Activated naive CD8-positive, alpha-beta T cell (primary cell): Measurements from ENCODE around the gene CEMIP.
"Not testable (repeated sequence)": the region's sequence is repeated elsewhere in the genome, so short reads cannot be mapped to it uniquely, and the experiment has no call there.

Source experiments
- H3K27ac Mint-ChIP-seq: one replicate; pipeline ENCODE4 v1.8.0; 2021; ENCODE audit warnings: mixed read lengths
- H3K27me3 Mint-ChIP-seq: one replicate; pipeline ENCODE4 v1.8.0; 2021; ENCODE audit warnings: mixed read lengths
- H3K36me3 Mint-ChIP-seq: one replicate; pipeline ENCODE4 v1.8.0; 2021; ENCODE audit warnings: mixed read lengths
- H3K4me1 Mint-ChIP-seq: one replicate; pipeline ENCODE4 v1.8.0; 2021; ENCODE audit warnings: low read depth, mixed read lengths
- H3K4me3 Mint-ChIP-seq: one replicate; pipeline ENCODE4 v1.8.0; 2021; ENCODE audit warnings: mild to moderate bottlenecking, mixed read lengths
- H3K9me3 Mint-ChIP-seq: one replicate; pipeline ENCODE4 v1.8.0; 2021; ENCODE audit warnings: low read depth, mixed read lengths

CEMIP gene

DNA sequence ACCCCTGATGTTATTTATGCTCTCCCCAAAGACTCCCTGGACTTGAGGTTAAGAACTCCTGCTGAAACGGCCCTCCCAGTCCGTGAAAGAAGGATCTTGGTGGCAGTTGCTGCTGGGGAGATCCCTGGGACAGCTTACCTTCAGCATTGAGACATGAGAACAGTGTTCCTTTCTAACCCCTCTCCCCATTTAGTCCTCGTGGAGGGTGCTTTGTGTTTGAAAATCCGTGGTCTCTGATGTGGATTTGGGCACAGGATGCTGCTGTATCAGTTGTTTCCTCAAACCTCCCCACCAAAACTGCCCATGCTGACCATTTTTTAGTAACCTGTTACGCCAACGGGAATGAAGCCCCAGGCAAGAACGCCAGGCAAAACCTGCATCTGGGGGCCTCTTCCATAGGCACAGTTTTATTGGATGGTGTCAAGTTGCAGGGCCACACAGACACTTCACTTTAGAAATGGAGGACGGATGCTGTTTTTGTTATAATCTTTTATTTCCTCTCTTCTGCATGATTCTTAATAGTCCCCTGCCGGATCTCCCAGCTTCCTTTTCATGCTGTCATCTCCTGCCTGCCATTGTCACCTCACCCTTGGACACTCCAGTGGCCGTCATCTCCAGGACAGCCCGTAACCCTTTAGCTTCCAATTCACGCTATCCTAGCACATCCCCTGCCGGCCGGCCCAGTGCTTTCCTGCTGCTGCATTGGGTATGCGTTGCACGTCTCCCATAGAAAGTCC lies 31.7 kb upstream of the CEMIP start:
- H3K4me3 Mint-ChIP-seq, result no peak overlapping the region
- peaks cover 10% of the 10 kb centered on the region for H3K36me3 Mint-ChIP-seq
- no peaks in the 10 kb centered on the region for H3K9me3 Mint-ChIP-seq
- H3K4me1 Mint-ChIP-seq, result no peaks in the 10 kb centered on the region
- no peak overlapping the region for H3K27ac Mint-ChIP-seq
- H3K27me3 Mint-ChIP-seq, result no peaks in the 10 kb centered on the region

DNA sequence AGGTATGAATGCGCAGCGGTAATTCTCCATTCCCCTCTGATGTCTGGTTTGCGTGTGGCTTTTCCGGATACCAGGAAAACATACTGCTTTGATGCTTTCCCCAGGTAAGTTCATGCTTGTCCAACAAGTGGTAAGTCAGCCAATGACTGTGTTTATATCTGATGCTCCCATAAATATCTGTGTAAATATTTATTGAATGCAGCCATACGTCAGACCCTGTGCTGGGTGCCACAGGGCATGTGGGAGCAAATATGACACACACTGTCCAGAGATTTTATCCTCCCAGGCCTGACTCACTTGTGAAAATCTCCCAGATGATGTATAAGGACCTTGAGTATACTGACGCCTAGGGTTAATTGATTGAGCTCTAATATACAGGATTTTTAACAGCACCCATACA lies 29.6 kb upstream of the CEMIP start:
- Mint-ChIP-seq H3K36me3 (peaks cover 12% of the 10 kb centered on the region), H3K4me3 (no peak overlapping the region), H3K27me3 (no peaks in the 10 kb centered on the region), H3K27ac (no peak overlapping the region), H3K9me3 (no peaks in the 10 kb centered on the region), H3K4me1 (no peaks in the 10 kb centered on the region)

DNA sequence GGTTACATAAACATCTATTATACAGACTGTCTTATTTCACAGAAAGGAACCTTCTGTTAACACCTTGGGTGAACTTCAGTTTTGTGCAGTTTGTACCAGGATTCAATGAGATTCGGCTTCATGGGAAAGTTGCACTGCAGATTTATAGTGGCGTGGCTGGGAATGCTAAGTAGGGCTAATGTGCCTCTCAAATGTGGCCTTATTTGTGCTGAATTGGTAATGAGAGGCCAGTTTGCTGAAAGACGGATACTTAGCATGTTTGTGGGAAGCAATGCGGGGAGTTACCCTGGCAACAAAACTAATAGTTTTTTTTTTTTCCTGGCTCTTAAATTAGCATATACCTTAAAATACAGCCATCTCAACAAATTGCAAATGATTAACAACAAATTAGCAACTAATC lies 28.6 kb upstream of the CEMIP start:
- Mint-ChIP-seq H3K27ac (no peak overlapping the region), H3K4me1 (no peaks in the 10 kb centered on the region), H3K4me3 (no peak overlapping the region), H3K27me3 (no peaks in the 10 kb centered on the region), H3K9me3 (no peaks in the 10 kb centered on the region), H3K36me3 (peaks cover 12% of the 10 kb centered on the region)

DNA sequence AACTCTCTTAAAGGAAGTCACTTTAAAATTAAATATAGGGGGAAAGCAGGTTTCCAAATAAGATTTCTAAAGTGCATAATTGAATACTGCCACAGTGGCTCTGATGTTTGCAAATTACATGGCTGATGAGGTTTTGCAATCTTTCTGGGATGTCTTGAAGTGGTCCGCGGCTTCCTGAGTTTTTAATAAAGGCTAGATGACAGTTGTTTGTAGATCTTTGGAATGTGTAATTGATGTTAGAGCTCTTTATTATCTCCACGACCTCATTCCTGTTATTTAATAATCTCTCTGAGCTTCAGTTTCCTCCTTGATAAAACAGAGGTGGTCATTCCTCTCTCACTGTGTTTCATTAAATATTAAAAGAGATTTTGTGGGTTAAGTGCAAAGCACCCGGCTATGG lies 27.0 kb upstream of the CEMIP start:
- no peak overlapping the region for H3K27ac Mint-ChIP-seq

DNA sequence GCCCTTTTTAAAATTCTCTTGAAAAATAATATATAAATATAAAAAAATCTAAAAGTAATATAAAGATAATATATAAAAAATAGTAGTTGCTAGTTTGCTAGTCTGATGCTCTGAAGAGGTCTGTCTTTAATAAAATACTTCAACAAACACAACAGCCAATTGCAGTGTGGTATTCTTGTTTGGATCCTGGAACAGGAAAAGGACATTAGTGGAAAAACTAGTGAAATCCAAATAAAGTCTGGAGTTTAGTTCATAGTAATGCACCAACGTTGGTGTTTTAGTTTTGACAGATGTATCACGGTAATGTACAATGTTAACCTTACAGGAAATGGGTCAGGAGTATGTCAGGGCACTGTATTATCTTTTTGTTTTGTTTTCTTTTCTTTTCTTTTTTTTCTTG lies 26.0 kb upstream of the CEMIP start:
- Mint-ChIP-seq H3K4me3 (no peak overlapping the region), H3K27me3 (no peaks in the 10 kb centered on the region), H3K4me1 (no peaks in the 10 kb centered on the region), H3K27ac (no peak overlapping the region), H3K36me3 (peaks cover 12% of the 10 kb centered on the region), H3K9me3 (no peaks in the 10 kb centered on the region)

More for the DNA sequence above, 27.0 kb upstream of the CEMIP start:
- Mint-ChIP-seq H3K4me1 (no peaks in the 10 kb centered on the region), H3K27me3 (no peaks in the 10 kb centered on the region), H3K4me3 (no peak overlapping the region), H3K36me3 (peaks cover 12% of the 10 kb centered on the region), H3K9me3 (no peaks in the 10 kb centered on the region)

DNA sequence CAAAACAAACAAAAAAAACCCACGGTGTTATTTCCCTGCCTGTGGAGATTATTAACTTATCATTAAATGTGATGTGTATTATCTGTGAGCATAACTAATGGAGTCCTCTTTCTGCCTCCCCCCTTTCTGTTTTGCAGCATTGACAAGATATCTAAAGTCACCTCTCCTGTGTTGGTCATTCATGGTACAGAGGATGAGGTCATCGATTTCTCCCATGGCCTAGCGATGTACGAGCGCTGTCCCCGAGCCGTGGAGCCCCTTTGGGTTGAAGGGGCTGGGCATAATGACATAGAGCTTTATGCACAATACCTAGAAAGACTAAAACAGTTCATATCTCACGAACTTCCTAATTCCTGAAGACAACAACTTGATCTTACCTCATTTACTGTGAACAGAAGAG lies 25.2 kb upstream of the CEMIP start:
- H3K36me3 Mint-ChIP-seq, result peaks cover 12% of the 10 kb centered on the region
- no peaks in the 10 kb centered on the region for H3K27me3 Mint-ChIP-seq
- H3K4me1 Mint-ChIP-seq, result no peaks in the 10 kb centered on the region
- no peak overlapping the region for H3K27ac Mint-ChIP-seq
- no peaks in the 10 kb centered on the region for H3K9me3 Mint-ChIP-seq
- H3K4me3 Mint-ChIP-seq, result no peak overlapping the region

DNA sequence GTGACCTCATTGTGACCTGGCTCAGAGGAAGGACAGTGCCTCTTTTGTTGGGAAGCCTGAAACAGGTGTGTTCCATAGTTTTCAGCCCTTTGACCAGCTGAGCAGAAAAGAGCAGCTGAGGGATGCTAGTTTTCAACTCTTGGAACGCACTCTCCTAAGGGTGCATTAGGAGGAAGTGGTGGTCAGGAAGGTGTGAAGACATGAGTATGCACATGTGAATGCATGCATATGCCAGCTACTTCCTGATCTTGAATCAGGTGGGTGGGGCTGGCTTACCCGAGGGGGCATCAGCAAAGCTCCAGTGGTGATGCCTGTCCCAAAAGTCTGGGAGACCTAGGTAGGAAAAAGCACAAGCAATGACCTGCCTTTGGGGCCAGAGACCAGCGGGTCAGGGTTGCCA lies 23.3 kb upstream of the CEMIP start:
- Mint-ChIP-seq H3K36me3 (peaks cover 4% of the 10 kb centered on the region), H3K27me3 (no peaks in the 10 kb centered on the region), H3K9me3 (no peaks in the 10 kb centered on the region), H3K4me3 (no peak overlapping the region), H3K27ac (no peak overlapping the region), H3K4me1 (no peaks in the 10 kb centered on the region)

DNA sequence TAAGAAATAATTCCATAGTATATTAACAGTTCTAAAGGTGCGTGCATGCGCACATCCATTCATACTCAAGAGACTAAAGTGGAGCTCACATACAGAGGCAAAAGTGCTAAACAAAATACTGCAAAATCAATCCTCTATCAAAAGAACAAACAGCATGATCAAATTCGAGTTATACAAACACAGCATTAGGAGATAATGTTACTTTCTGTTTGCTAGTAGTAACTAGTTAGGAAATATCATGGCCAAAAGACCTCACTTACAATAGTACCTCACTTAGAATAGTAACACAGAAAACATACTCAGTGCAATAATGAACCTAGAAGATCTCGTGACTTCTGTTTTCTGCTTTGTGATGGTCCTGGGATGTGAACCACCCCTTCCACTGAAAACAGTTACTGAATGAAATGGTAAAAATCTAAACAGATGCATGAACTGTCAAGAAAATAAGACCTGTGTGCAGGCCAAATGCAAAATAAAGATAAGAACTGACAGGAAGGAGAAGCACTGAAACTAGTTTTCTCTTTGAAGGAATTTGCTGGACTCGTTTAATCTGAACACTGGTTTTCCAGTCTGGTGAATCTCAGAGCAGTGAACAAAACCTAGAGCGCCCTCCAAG lies 20.9 kb upstream of the CEMIP start:
- H3K4me1 Mint-ChIP-seq, result no peaks in the 10 kb centered on the region
- H3K36me3 Mint-ChIP-seq, result peaks cover 4% of the 10 kb centered on the region

DNA sequence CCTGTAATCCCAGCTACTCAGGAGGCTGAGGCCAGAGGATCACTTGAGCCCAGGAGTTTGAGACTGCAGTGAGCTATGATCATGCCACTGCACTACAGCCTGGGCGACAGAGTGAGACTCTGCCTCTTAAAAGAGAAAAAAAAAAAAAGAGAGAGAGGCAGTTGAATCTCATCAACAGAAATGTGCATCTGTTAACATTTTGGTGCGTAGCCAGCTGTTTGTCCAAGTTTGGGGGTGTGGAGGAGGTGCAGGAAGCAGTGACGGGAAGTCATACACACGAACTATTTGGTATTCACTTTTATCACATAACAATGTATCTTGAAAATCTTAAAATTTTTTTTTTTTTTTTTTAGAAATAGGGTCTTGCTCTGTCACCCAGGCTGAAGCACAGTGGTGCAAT lies 18.2 kb upstream of the CEMIP start:
- Mint-ChIP-seq H3K27me3 (no peaks in the 10 kb centered on the region), H3K4me1 (no peaks in the 10 kb centered on the region), H3K36me3 (no peaks in the 10 kb centered on the region), H3K27ac (no peak overlapping the region), H3K9me3 (no peaks in the 10 kb centered on the region), H3K4me3 (no peak overlapping the region)

More for the DNA sequence above, 20.9 kb upstream of the CEMIP start:
- Mint-ChIP-seq H3K27me3 (no peaks in the 10 kb centered on the region), H3K9me3 (no peaks in the 10 kb centered on the region), H3K4me3 (no peak overlapping the region), H3K27ac (no peak overlapping the region)

DNA sequence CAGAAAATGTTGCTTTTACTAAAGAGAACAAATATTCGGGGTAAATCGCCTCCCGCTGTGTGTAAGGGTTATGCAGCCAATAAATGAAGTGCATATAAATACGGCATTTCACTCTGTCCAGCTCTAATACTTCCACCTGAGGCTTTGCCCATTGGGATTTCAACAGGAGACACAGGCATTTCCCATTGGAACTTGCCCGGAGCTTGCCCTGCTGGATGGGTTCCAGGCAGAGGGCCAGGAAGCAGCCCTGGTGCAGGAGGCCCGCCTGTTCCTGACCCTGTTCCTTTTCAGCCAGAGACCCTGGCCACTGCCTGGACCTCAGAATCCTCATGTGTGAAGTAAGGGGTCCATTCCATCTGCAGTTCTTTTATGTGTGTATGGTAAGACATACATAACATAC lies 17.4 kb upstream of the CEMIP start:
- no peaks in the 10 kb centered on the region for H3K27me3 Mint-ChIP-seq
- no peaks in the 10 kb centered on the region for H3K9me3 Mint-ChIP-seq
- H3K36me3 Mint-ChIP-seq, result no peaks in the 10 kb centered on the region
- no peak overlapping the region for H3K27ac Mint-ChIP-seq
- H3K4me3 Mint-ChIP-seq, result no peak overlapping the region
- H3K4me1 Mint-ChIP-seq, result no peaks in the 10 kb centered on the region

DNA sequence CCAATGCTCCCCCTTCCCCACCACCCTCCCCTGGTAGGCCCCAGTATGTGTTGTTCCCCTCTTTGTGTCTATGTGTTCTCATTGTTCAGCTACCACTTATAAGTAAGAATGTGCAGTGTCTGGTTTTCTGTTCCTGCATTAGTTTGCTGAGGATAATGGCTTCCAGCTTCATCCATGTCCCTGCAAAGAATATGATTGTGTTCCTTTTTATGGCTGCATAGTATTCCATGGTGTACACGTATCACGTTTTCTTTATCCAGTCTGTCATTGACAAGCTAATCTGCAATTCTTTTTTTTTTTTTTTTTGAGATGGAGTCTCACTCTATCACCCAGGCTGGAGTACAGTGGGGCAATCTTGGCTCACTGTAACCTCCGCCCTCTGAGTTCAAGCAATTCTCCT lies 15.9 kb upstream of the CEMIP start:
- not testable (repeated sequence) for H3K9me3 Mint-ChIP-seq, H3K36me3 Mint-ChIP-seq, H3K4me3 Mint-ChIP-seq, H3K27ac Mint-ChIP-seq, H3K27me3 Mint-ChIP-seq, H3K4me1 Mint-ChIP-seq

DNA sequence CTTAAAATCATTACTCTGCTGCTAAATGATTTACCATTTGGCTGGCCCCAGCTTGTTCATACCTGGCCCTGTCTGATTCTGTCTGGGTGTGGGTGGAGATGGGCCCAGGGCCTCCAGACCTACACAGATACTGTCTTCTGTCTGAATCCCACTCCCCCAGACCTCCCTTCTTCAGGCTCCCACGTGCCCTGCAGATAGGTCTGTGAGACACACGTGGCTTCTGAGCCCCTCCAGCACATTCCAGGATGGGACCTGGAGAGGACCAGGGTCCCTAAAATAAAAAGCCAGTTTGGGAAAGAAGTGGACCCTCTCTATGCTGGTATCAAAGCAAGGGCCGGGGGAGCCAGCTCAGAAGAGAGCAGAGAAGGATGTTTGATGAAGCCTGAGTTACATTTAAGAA lies 14.6 kb upstream of the CEMIP start:
- Mint-ChIP-seq H3K27ac (no peak overlapping the region), H3K9me3 (no peaks in the 10 kb centered on the region), H3K4me3 (no peak overlapping the region), H3K4me1 (no peaks in the 10 kb centered on the region), H3K27me3 (peaks cover 4% of the 10 kb centered on the region), H3K36me3 (no peaks in the 10 kb centered on the region)

DNA sequence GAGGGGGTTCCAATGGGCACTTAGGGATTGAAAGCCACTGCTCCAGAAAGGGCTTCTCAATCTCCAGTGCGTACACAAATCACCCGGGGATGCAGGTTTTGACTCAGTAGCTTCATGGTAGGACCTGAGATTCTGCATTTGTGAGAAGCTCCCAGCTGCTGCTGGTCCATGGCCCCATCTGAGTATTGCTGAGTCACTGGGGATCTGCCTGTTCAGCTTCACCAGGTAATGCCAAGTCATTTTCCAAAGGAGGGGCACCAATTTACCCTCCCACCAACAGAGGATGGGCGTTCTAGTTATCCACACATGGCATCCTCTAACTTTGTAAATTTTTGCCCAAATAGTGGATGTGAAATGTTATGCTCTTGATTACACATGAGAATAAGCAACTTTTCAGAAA lies 12.9 kb upstream of the CEMIP start:
- Mint-ChIP-seq H3K4me1 (no peaks in the 10 kb centered on the region), H3K27ac (no peak overlapping the region), H3K9me3 (no peaks in the 10 kb centered on the region), H3K27me3 (peaks cover 5% of the 10 kb centered on the region), H3K4me3 (no peak overlapping the region), H3K36me3 (no peaks in the 10 kb centered on the region)

DNA sequence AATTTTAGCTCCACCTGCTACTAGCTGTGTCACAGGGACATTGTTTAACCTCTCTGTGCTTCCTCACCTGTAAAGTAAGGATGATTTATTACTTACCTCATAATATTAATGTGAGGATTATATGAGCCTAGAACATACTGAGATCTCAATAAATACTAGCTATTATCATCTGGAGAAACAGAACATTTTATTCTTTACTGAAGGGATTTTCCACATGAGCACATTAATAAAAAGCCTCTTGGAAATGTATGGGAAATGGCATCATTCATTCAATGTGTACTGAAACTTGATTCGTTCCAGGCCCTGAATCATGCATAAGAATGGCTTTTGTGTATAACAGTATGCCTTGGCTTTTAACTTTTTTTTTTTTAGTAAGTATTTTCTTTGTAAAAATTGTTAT lies 11.0 kb upstream of the CEMIP start:
- Mint-ChIP-seq H3K4me3 (no peak overlapping the region), H3K9me3 (no peaks in the 10 kb centered on the region), H3K4me1 (no peaks in the 10 kb centered on the region), H3K27ac (no peak overlapping the region), H3K36me3 (no peaks in the 10 kb centered on the region), H3K27me3 (peaks cover 7% of the 10 kb centered on the region)

DNA sequence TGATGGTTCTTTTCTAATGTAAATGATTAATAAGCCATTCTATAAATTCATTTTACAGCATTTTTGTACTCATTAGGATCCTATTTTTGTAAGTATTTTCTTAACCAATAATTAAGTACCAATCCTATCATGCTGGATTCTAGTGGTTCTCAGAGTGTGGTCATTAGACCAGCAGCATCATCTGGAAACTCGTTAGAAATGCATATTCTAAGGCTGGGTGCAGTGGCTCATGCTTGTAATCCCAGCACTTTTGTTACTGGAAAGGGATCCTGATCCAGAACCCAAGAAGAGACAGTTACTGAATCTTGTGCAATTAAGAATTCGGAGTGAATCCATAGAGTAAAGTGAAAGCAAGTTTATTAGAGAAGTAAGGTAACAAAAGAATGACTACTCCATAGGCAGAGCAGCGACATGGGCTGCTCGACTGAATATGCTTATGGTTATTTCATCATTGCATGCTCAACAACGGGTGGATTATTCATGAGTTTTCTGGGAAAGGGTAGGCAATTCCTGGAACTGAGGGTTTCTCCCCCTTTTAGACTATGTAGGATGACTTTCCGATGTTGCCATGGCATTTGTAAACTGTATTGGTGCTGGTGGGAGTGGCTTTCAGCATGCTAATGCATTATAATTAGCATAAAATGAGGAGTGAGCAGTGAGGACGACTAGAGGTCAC lies 9.9 kb upstream of the CEMIP start:
- no peaks in the 10 kb centered on the region for H3K36me3 Mint-ChIP-seq
- H3K4me1 Mint-ChIP-seq, result no peaks in the 10 kb centered on the region
- H3K4me3 Mint-ChIP-seq, result no peak overlapping the region
- peaks cover 7% of the 10 kb centered on the region for H3K27me3 Mint-ChIP-seq
- no peaks in the 10 kb centered on the region for H3K9me3 Mint-ChIP-seq
- H3K27ac Mint-ChIP-seq, result no peak overlapping the region
